HepG2 (cell line): Measurements from ENCODE around the gene TVP23C. TPM values are rescaled to one million over a fixed set of nuclear protein-coding genes. Genes with fewer than 3 reads are reported as not detected.

Source experiments
- ATAC-seq: fragments of 200-7000 bp; cut with Tn5 transposase; 3 replicates; pipeline ENCODE4 v1.9.1; 2020; ENCODE audit warnings: mild to moderate bottlenecking, moderate library complexity
- BruUV-seq: library from RNA; stranded (reverse); fragments of 400-500 nt; replicated peaks from 2 replicates; lab custom pipeline; 2021; lab: Mats Ljungman, UMichigan
- CTCF ChIA-PET: fragments of 300-600 bp; formaldehyde crosslinking; extraction: SDS; loops from one replicate; lab custom pipeline; 2021; ENCODE audit warnings: low total read pairs, inconsistent platforms, low intra/inter-chr PET ratio; lab: Yijun Ruan, JAX
- POLR2A ChIA-PET: fragments of 350-600 bp; sonication (Branson Sonifier 250); formaldehyde crosslinking; loops from one replicate; lab custom pipeline; 2020; ENCODE audit warnings: antibody characterized with exemption, inconsistent platforms; lab: Yijun Ruan, JAX
- DNase-seq: peaks from one replicate; pipeline ENCODE4 v3.0.0-alpha.2; 2015; ENCODE audit warnings: low spot score
- FAIRE-seq: peaks from 3 replicates; lab custom pipeline; 2011; peaks lifted over from hg19 to GRCh38; lab: Jason Lieb, UNC
- H2AFZ ChIP-seq: one replicate; pipeline ENCODE4 v1.6.1; 2011; ENCODE audit warnings: low read length, inconsistent platforms
- H3K27ac ChIP-seq: fragments of 300-600 bp; 3 replicates; pipeline ENCODE4 v1.8.0; 2011; ENCODE audit warnings: mixed run types, mild to moderate bottlenecking, mixed read lengths, low read length, inconsistent platforms; ENCODE audit not compliant: insufficient read depth; ENCODE audit errors: extremely low read length
- H3K27me3 ChIP-seq, 2 experiments: fragments of 200-600 bp in 1 of 2; 2 replicates in 1 of 2; 3 replicates in 1 of 2; pipeline versions ENCODE4 v1.6.0 to v1.8.0; 2011; ENCODE audit warnings: low read length in 2 of 2, mild to moderate bottlenecking in 2 of 2, moderate library complexity in 2 of 2, inconsistent platforms in 1 of 2; ENCODE audit not compliant: insufficient read depth in 2 of 2, control insufficient read depth in 1 of 2
- H3K36me3 ChIP-seq, 2 experiments: fragments of 200-600 bp in 1 of 2; replicated peaks in 1 of 2; 2 replicates in 1 of 2; 3 replicates in 1 of 2; pipeline versions ENCODE4 v1.5.1 to v1.8.0; 2011; ENCODE audit warnings: low read length in 2 of 2, inconsistent platforms in 1 of 2; ENCODE audit not compliant: insufficient read depth in 2 of 2, control insufficient read depth in 1 of 2
- H3K4me1 ChIP-seq: 2 replicates; pipeline ENCODE4 v1.5.1; 2012; ENCODE audit warnings: low read length, inconsistent platforms; ENCODE audit not compliant: insufficient read depth
- H3K4me2 ChIP-seq: 2 replicates; pipeline ENCODE4 v1.6.0; 2011; ENCODE audit warnings: low read depth, low read length, inconsistent platforms
- H3K4me3 ChIP-seq, 3 experiments: fragments of 200-600 bp in 1 of 3; sonication (generic), shearing (Covaris generic) in 1 of 3; replicated peaks in 1 of 3; 2 replicates each; pipeline ENCODE4 v1.5.1; 2011 to 2016; ENCODE audit warnings: low read length in 3 of 3, inconsistent platforms in 2 of 3, low read depth in 2 of 3, mild to moderate bottlenecking in 2 of 3, control low read depth in 1 of 3, mixed read lengths in 1 of 3; ENCODE audit not compliant: insufficient read depth in 1 of 3
- H3K79me2 ChIP-seq: one replicate; pipeline ENCODE4 v1.6.1; 2011; ENCODE audit warnings: low read length, inconsistent platforms; ENCODE audit not compliant: insufficient read depth
- H3K9ac ChIP-seq: 2 replicates; pipeline ENCODE4 v1.6.0; 2011; ENCODE audit warnings: mild to moderate bottlenecking, low read depth, low read length, inconsistent platforms; ENCODE audit not compliant: insufficient read depth
- H3K9me3 ChIP-seq: 2 replicates; pipeline ENCODE4 v1.5.1; 2012; ENCODE audit warnings: mild to moderate bottlenecking, low read length
- H4K20me1 ChIP-seq: 2 replicates; pipeline ENCODE4 v1.6.0; 2011; ENCODE audit warnings: inconsistent platforms, mild to moderate bottlenecking, low read length, moderate library complexity; ENCODE audit not compliant: insufficient read depth
- AFF4 ChIP-seq: sonication (generic); formaldehyde crosslinking; IDR thresholded peaks from 2 replicates; pipeline ENCODE4 v1.4.0; 2020; ENCODE audit warnings: missing genetic modification reagents
- ASH2L ChIP-seq: fragments of 300-600, 200-600 bp; sonication (generic); IDR thresholded peaks from 2 replicates; pipeline ENCODE4 v1.7.0; 2017; ENCODE audit warnings: low read depth, mild to moderate bottlenecking, moderate library complexity, mixed read lengths, low read length; ENCODE audit not compliant: insufficient read length
- BCL3 ChIP-seq: sonication (generic); formaldehyde crosslinking; IDR thresholded peaks from 2 replicates; pipeline ENCODE4 v1.5.1; 2020; ENCODE audit warnings: mild to moderate bottlenecking, missing genetic modification reagents, moderate library complexity
- FOXA3 ChIP-seq: IDR thresholded peaks from 2 replicates; pipeline ENCODE4 v1.6.1; 2016; ENCODE audit warnings: missing genetic modification reagents, missing compliant biosample characterization
- ZNF124 ChIP-seq: sonication (generic); formaldehyde crosslinking; IDR thresholded peaks from 2 replicates; pipeline ENCODE4 v1.4.0; 2020; ENCODE audit warnings: missing genetic modification reagents
- ZNF589 ChIP-seq: sonication (generic); formaldehyde crosslinking; conservative IDR thresholded peaks from 2 replicates; pipeline ENCODE4 v1.8.0; 2022; ENCODE audit warnings: mild to moderate bottlenecking, moderate library complexity, missing genetic modification reagents
- ZNF597 ChIP-seq: sonication (generic); formaldehyde crosslinking; IDR thresholded peaks from 2 replicates; pipeline ENCODE4 v1.5.0; 2020; ENCODE audit warnings: missing genetic modification reagents
- ZNF674 ChIP-seq: sonication (generic); formaldehyde crosslinking; IDR thresholded peaks from 2 replicates; pipeline ENCODE4 v1.5.0; 2020; ENCODE audit warnings: low read depth, mild to moderate bottlenecking, missing genetic modification reagents
- ZNF816 ChIP-seq: sonication (generic); formaldehyde crosslinking; IDR thresholded peaks from 2 replicates; pipeline ENCODE4 v1.8.0; 2022; ENCODE audit warnings: missing genetic modification reagents, mild to moderate bottlenecking, borderline replicate concordance
- WGBS: methylation state at CpG from one replicate; pipeline ENCODE4 v1.1.6; 2017; ENCODE audit warnings: low lambda C conversion rate; 5-methylcytosine and 5-hydroxymethylcytosine counted together
- in situ Hi-C: cut with HindIII; loops from 2 replicates; pipeline ENCODE4 v1.10.0; 2017; ENCODE audit warnings: low pct_unique_long_range_greater_than_20kb; ENCODE audit not compliant: extremely low pct_ligation_motif_present
- intact Hi-C: fragments of 100-400 bp; cut with micrococcal nuclease; formaldehyde crosslinking; loops from one replicate; pipeline ENCODE4 v1.10.0; 2022; ENCODE audit not compliant: unreplicated experiment
- polyA plus RNA-seq, 8 experiments: library from polyadenylated mRNA; depleted of rRNA in 3 of 8; stranded (reverse) in 7 of 8; unstranded in 1 of 8; fragments of >200 nt; fragmentation: Illumina TruSeq in 4 of 8; extraction: Trizol in 4 of 8; gene quantifications; 2 replicates each; pipeline versions ENCODE4 v1.2.1 to v1.2.3, GENCODE V29; 2011 to 2016; ENCODE audit warnings: low read depth in 4 of 8, missing spikeins in 1 of 8, mixed read lengths in 1 of 8; ENCODE audit not compliant: insufficient read depth in 1 of 8
- total RNA-seq, 5 experiments: library from RNA; depleted of rRNA; stranded (reverse); fragments of >200 nt; fragmentation: Illumina TruSeq; extraction: Trizol; gene quantifications; 2 replicates each; pipeline ENCODE4 v1.2.3, GENCODE V29; 2016; ENCODE audit warnings: low read depth in 1 of 5

The TVP23C gene
- total and polyA plus RNA-seq, 2 of the 13 experiments (the other 11 are each of a cell fraction or from before 2014, with no cell fraction given): 10.4 to 28.2 TPM

- DNase-seq: no peak
- H3K27ac ChIP-seq: no peak overlapping the region
- intact Hi-C loops: no loop called here
- H3K4me3 ChIP-seq: no peak overlapping the region
- in situ Hi-C loops: no loop called here
- peaks cover 16% of the 10 kb centered on the region for H3K4me1 ChIP-seq
- CTCF ChIA-PET: no interaction called here
- TF ChIP-seq ZNF674 (CRISPR knock-in tag) (no peak), ZNF124 (CRISPR knock-in tag) (no peak), ASH2L (no peak), ZNF597 (CRISPR knock-in tag) (no peak), ZNF816 (CRISPR knock-in tag) (no peak), ZNF589 (CRISPR knock-in tag) (no peak), AFF4 (no peak), BCL3 (CRISPR knock-in tag) (no peak), FOXA3 (no peak)
- TF ChIP-seq, all 625 proteins: peak for 0
- Histone ChIP-seq H3K36me3 (peaks cover 16 to 64% of the 10 kb centered on the region in 2 experiments), H3K4me2 (no peak overlapping the region), H3K79me2 (no peaks in the 10 kb centered on the region), H3K9me3 (no peaks in the 10 kb centered on the region), H4K20me1 (peaks cover 2% of the 10 kb centered on the region; the same call in 1 of the 2 replicates), H3K27me3 (no peaks in the 10 kb centered on the region), H3K9ac (no peak overlapping the region), H2AFZ (no peak overlapping the region)
- no peak for ATAC-seq
- WGBS: 37% methylated on average over 2 of the region's 2 CpGs
- no peak for FAIRE-seq
- POLR2A ChIA-PET: no interaction called here
- BruUV-seq: no TSS peak
Observed at GRCh38 chr17:15514469-15514868, 48.8 kb downstream of the TVP23C start.
